Pulmonary artery endothelial cell (primary cell): ENCODE measurements around the gene TGM4. TPM values are rescaled to one million over a fixed set of nuclear protein-coding genes. Genes with fewer than 3 reads are reported as not detected.
"Not testable (repeated sequence)": the region's sequence is repeated elsewhere in the genome, so short reads cannot be mapped to it uniquely, and the experiment has no call there.

Experiments used
- DNase-seq: peaks from one replicate; pipeline ENCODE4 v3.0.0-alpha.2; 2011; ENCODE audit warnings: low read depth, low spot score
- total RNA-seq: library from RNA; depleted of rRNA; stranded (reverse); fragments of >200 nt; gene quantifications from 2 replicates; pipeline ENCODE4 v1.2.3, GENCODE V29; 2014

Gene TGM4
- total RNA-seq, 1 donor from 2014 or later, result 0.26 TPM

DNA sequence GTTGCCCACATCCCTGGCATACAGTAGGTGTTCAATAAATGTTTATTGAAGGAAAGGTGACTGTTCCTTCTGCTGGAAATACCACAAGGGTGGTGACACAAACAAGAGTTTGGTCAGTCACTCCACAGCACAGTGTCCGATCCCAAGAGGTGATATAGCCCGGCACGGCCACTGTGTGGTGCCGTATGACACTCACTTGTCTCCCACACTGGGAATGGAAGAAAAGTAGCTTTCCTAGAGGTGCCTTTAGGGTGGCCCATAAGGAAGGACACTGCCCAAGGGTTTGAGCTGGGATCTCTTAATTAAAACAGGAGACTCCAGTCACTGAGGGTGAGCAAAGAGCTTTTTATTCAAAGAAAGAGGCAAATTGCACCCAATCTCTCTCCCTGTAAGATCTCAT, 40.5 kb downstream of the TGM4 start:
- no peak for DNase-seq

GRCh38 chr3:44915702-44916438, 41.5 kb downstream of the TGM4 start:
- DNase-seq, result no peak

DNA sequence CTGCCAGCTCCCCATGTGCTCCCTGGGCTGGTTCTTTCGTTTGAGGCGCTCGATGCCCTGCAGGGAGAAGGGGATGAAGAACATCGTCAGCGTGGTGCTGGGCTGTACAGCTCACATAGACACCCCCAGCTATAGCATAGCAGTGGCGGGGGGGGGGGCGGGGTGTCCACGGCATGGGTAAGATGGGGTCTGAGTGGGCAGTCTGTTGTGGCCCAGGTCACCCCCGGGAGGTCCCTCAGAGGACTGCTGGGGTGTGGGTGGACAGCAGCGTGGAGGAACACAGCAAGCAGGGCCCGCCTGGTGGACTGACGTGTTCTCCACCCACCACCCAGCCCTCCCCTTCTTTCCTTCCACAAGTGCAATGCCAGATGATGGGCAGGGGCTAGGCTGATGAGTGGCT, 43.7 kb downstream of the TGM4 start:
- DNase-seq, result no peak

GRCh38 chr3:44918581-44918980, 44.2 kb downstream of the TGM4 start:
- DNase-seq, result no peak

GRCh38 chr3:44920081-44920480, 45.7 kb downstream of the TGM4 start:
- DNase-seq, result no peak

DNA sequence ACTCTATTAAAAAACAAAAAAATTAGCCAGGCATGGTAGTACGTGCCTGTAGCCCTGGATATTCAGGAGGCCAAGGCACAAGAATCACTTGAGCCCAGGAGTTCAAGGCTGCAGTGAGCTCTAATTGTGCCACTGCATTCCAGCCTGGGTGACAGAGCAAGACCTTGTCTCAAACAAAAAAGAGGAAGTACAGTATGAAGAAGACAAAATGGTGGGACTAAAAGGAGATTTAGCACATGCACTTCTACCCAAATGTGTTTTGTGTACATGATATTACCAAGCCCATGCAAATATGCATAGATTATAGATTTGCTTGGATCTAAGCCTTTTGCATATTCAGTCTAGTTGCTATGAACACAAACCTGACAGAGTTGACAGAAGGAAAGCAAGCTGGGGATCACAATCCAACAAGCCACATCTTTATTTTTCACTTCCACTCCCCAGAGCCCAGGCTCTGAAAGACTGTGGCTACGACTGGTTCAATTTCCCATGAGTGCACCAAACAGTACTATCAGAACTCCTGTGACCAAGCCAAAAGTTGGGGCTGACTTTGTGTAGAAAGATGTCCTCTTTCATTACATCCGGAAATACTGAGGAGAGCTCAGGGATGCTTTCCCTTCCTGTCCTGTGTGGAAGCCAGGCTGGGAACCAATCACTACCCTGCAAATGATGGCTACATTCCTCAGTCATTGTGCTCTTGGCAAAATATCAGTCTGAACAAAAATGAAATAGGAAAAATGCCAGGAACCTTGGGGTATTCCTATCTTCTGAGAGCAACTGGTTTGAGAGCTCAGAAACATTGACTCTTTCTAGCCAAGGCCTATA, 49.4 kb downstream of the TGM4 start:
- no peak for DNase-seq

- no peak for DNase-seq
Observed at GRCh38 chr3:44924457-44925084, 50.2 kb downstream of the TGM4 start.

DNA sequence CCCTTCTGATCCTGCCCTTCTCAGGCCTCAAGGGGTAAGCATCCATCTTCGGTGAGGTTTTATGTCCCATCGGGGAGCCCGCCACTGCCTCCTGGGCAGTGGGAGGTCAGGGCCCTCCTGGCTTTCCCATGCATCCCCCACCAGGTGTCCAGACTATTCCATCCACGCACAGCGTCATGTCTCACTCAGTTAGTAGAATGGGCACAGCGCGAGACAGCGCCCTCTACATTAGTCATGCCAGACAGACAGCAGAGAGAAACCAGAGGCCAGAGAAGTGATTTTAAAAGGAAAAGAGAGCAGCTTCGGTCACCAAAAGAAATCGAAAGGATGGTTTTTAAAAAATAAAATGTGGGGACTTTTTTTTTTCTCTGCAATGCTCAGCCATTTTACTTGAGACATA, 51.8 kb downstream of the TGM4 start:
- DNase-seq, result no peak

- no peak for DNase-seq
Observed at GRCh38 chr3:44926921-44927320, 52.5 kb downstream of the TGM4 start.

GRCh38 chr3:44927371-44927770, 53.0 kb downstream of the TGM4 start:
- DNase-seq, result no peak

DNA sequence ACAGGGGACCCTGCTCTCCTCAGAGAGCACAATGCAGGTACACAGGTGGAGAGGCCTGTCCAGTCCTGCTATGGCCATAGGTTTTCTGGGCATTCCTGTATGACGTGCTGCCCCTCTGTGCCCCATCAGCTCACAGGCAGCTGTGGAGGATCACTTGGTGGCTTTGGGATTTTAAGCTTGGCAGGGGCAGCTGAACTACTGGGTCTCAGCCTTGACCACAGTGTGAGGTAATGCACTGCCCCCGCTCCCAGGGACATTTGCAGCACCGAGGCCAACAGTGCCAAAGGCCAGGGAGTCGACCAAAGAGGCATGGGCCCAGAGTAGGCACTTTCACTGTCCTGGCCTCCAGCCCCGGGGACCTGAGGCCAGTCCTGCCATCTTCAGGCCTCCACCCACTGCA, 55.4 kb downstream of the TGM4 start:
- no peak for DNase-seq

GRCh38 chr3:44930911-44931310, 56.5 kb downstream of the TGM4 start:
- DNase-seq, result no peak

DNA sequence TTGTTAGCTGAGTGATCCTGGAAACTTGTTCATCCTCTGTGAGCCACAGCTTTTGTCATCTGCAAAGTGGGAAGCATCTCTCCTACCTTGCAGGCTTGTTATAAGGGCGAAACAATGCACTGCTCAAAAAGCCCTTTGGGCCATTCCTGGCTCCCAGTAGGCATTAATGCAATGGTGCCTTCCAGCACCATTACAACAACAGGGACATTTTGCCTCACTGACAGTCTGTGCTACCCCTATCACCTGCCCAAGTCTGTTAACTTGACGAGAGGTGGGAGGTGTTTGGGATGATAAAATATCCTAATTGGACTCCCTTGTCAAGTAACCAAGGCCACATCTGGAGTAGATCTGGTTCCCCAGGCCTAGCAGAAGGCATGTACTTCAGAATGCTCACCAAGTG, 57.4 kb downstream of the TGM4 start:
- DNase-seq, result no peak

- DNase-seq, result no peak
Observed at GRCh38 chr3:44932271-44932670, 57.9 kb downstream of the TGM4 start.

- DNase-seq, result no peak
Observed at GRCh38 chr3:44932986-44933944, 58.9 kb downstream of the TGM4 start.

DNA sequence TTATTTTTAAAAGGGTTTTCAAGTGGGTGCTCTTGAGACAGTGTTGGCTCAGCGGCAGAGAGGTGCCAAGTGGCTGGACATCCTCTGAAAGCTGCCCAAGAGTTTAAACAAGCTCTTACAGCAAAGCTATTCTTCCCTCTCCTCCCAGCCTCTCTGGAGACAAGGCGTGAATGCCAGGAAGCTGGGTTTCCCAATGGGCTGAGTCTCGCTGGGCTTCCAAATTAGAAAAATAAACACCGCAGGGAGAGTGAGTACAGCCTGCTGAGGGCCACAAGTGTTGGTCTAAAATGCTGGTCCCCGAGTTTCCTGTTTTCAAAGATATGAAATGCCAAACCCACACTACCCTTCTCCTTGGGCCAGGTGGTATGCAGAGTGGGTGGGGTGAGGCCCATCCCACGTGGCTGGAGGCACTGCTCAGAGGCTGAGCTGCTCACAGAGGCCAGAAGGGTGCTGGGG, 65.2 kb downstream of the TGM4 start:
- no peak for DNase-seq

DNA sequence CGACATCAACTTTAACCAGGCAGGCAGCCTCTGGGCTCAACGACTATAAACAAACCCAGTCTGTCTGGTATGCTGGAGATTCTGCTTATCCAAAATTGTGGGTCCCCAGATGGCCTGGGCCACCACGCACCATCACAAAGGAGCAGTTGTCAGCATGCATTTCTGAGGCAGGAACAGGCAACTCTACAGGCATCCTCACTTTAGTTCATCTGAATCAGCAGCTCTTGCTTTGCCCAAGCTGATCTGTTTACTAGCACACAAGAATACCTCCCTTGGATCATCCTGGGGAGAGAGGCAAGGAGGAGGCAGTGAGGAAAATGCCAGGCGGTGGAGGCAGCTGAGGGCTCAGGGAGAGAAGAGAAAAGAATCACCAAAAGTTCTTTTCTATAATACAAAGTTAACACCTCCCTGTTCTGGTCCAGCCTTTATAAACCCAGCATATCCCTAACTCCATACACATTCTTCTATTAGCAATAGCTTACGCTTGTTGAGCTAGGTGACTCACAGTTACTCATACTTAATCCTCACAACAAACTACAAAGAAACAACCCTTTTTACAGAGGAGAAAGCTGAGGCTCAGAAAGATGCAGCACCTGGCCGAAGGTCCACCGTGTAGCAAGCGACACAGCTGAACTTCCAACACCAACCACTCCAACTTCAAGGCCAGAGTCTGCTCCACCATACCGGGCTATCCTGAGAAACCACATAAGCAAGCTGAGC, 68.0 kb downstream of the TGM4 start:
- no peak for DNase-seq

DNA sequence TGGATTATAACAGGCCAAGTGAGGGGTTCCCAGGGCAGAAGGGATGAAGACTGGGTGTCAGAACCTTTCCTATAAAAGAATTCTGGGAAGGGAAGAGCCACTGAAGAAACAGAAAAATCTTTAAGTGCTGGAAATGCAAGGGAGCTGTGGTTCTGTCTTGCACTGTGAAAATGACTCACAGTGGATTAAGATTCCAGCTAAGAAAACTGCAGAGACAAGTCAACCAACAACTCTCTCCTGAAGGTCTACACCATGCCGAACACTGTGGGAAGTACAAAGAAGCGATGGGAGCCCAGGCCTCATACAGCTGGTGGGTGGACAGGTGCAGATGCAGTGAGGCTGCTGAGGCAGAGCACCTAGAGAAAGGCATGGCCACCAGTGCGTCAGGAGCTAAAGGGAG, 73.8 kb downstream of the TGM4 start:
- DNase-seq, result no peak

GRCh38 chr3:44949770-44950169, 75.4 kb downstream of the TGM4 start:
- not testable (repeated sequence) for DNase-seq

DNA sequence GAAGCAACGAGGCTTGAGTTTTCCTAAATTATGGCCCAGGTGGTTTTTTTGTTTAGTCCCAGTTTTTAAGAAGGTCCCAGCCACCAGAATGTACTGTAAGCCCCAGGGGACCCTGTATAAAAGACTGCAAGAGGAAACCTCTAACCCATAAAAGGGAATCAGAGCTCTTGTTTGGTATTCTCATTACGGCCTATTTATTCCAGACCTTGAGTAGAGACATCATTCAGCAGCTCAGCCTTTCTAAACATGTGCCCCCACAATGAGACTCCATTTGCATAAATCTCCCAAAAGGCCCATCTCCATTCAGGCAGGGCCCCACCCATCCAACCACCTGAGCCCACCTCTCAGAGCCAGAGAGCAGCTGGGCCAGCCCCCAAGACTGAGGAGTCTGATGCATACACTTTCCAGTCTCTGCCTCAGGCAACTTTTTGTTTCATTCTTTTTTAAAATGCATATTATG, 75.9 kb downstream of the TGM4 start:
- no peak for DNase-seq
